Kidney tubule cell (primary cell): ENCODE data around the gene MAT1A.
"Not testable (repeated sequence)": the region's sequence is repeated elsewhere in the genome, so short reads cannot be mapped to it uniquely, and the experiment has no call there.

Source experiments
- DNase-seq: peaks from one replicate; pipeline ENCODE4 v3.0.0-alpha.2; 2018; ENCODE audit warnings: low spot score

Gene MAT1A

DNA sequence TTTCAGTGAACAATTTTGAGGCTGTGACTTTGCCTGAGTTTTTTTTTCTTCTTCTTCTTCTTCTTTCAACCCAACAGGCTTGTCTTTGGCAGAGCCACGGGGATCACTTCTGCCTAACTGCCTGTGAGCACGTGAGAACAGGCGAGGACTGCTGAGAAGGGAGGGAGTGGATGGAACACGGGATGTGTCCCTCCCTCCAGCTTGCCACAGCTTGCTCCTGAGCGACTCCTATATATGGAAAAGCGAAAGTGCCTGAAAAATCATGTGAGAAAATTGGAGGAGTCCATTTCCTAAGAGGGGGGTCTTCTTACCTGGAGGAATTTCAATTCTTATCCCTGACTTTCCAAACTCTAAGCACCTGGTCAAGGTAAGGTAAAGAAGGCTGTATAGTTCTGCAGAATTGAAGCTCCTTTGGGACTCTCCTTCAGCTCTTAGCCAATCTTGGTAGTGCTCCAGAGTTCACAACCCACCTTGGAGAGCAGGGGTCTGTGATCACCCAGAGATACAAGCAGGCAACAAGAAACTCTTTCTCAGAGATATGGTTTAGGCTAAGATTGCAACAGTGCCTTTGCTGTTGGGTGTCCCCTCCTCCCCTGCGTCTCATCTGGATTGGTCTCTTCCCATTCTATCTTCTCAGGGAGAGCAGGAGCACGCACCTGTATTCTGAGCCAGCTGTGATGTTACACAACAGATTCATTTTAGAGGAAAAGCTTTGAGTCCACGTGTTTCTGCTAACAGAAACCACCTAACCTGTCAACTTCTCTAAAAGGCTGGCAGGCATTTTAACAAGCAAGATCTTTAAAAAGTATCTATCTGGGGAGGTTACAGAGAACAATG, at the start of gene MAT1A:
Gene MAT1A, minus strand, starts transcription at position 208 of the 837 bp plus-strand sequence. CDS start 235 bp downstream, outside the sequence.
- peak; percentile 6 for DNase-seq

- no peak for DNase-seq
Measured at GRCh38 chr10:80333983-80334382, 44.5 kb upstream of the MAT1A start.

DNA sequence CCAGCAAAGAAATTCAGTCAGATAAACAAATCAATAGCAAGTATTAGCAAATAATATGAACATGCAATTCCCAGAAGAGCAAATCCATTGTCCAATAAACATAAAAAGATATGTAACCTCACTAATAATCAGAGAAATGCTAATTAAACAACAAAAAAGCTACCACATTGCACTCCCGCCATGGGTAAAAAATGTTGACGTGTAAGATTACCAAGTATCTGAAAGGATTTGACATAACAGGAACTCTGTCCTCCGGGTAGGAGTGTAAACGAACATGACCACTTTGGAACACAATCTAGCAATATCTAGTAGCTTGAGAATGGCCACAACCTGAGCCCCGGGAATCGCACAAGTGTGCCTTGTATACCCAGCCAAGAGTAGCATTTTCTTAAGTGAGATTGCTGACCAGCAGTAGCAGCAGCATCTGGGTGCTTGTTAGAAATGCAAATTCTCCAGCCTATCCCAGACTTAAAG, 35.5 kb upstream of the MAT1A start:
- no peak for DNase-seq

DNA sequence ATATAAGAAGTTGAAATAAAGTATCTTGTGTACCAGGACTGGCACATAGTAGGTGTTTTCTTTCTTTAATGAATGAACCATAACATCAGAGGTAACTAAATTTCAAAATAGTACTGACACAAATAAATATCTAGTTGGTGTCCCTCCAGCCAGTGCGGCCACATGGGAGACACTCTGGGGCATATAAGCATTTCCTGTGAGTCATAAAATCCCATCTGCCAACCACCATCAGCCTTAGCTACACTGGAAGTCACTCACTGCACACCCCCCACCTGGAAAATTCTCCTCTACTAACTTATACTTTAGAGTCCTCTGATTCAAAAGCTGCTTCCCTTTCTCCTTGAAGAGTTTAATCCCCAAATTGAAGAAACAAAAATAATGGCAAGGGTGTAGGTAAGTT, 34.6 kb upstream of the MAT1A start:
- DNase-seq, result peak; percentile 53

- DNase-seq, result no peak
Measured at GRCh38 chr10:80323311-80323710, 33.9 kb upstream of the MAT1A start.

DNA sequence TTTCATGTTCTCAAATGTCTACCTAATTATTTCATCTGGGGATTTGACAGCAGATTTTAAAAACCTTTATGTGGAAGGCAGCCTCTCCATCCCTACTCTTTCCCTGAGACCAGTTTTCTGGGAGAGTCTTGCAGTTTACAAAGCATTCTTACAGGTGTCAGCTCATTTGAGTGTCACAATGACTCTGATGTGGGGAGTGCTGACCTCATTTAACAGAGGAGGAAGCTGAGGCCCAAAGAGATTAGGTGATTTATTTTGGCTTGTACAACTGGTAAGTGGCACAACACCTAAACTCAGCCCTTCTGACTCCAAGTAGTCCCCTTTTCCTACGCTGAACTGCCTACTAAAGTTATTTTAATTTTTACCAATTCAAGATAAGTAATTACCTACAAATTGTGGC, 33.3 kb upstream of the MAT1A start:
- DNase-seq, result no peak

GRCh38 chr10:80322158-80322557, 32.7 kb upstream of the MAT1A start:
- DNase-seq, result no peak

- DNase-seq, result no peak
Measured at GRCh38 chr10:80321183-80321582, 31.7 kb upstream of the MAT1A start.

- no peak for DNase-seq
Measured at GRCh38 chr10:80320377-80320776, 30.9 kb upstream of the MAT1A start.

GRCh38 chr10:80319725-80320290, 30.4 kb upstream of the MAT1A start:
- no peak for DNase-seq

DNA sequence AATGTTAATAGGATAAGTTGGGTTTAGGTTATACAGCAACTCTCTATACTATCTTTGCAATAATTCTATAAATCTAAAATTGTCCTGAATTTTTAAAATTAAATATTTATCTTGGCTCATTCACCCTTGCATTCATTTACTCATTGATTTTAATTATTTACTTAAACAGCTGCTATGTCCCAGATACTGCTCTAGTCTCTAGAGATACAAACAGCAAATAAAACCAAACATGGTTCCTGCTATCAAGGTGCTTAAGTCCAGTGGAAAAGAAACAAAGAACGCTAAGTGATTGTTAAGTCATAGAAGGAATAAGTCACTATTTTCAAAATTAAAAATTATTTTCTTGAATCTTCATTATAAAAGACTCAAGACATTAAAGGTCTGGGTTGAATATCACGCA, 29.9 kb upstream of the MAT1A start:
- no peak for DNase-seq

DNA sequence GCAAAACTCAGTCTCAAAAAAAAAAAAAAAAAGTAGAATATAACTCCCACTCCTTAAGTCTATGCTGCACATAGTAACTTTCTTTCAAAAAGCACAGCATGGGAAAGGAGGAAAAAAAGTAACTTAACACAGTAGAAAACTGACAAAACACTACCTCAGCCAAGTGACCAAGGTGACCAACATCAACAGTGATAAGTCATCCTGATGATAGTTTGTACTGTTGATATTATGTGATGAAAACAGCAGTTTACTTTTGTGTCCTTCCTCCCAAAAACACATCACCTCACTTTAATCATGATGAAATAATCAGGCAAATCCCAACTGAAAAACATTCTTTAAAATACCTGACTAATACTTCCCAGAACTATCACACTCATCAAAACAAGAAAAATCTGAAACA, 29.3 kb upstream of the MAT1A start:
- DNase-seq, result no peak

DNA sequence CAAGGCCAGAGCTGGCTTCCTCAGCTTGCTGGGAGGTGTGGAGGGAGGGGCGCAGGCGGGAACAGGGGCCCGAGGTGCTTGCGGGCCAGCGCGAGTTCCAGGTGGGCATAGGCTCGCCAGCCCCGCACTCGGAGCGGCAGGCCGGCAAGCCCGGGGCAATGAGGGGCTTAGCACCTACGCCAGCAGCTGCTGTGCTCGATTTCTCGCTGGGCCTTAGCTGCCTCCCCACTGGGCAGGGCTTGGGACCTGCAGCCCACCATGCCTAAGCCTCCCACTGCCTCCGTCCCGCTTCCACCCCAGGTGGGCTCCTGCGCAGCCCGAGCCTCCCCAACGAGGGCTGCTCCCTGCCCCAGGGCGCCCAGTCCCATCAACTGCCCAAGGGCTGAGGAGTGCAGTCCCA, 25.9 kb upstream of the MAT1A start:
- DNase-seq, result no peak

GRCh38 chr10:80313523-80313922, 24.1 kb upstream of the MAT1A start:
- no peak for DNase-seq

DNA sequence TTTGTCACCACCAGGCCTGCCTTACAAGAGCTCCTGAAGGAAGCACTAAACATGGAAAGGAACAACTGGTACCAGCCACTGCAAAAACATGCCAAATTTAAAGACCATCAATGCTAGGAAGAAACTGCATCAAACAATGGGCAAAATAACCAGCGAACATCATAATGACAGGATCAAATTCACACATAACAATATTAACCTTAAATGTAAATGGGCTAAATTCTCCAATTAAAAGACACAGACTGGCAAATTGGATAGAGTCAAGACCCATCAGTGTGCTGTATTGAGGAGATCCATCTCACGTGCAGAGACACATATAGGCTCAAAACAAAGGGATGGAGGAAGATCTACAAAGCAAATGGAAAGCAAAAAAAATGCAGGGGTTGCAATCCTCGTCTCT, 16.5 kb upstream of the MAT1A start:
- DNase-seq, result not testable (repeated sequence)

DNA sequence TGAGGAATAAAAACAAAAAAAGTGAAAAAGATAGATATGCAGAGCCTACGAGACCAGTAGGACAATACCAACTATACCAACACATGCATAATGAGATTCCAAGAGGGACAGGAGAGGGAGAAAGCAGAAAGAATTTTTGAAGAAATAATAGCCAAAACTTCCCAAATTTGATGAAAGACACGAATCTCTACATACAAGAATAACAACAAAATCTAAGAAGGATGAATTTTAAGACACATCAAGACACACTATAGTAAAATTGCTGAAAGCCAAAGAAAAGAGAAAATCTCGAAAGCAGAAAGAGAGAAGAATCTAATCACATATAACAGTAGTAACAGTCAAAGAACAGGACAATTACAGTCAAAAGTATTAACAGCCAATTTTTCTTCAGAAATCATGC, 7.5 kb upstream of the MAT1A start:
- no peak for DNase-seq

GRCh38 chr10:80292607-80293239, 3.3 kb upstream of the MAT1A start:
- no peak for DNase-seq

DNA sequence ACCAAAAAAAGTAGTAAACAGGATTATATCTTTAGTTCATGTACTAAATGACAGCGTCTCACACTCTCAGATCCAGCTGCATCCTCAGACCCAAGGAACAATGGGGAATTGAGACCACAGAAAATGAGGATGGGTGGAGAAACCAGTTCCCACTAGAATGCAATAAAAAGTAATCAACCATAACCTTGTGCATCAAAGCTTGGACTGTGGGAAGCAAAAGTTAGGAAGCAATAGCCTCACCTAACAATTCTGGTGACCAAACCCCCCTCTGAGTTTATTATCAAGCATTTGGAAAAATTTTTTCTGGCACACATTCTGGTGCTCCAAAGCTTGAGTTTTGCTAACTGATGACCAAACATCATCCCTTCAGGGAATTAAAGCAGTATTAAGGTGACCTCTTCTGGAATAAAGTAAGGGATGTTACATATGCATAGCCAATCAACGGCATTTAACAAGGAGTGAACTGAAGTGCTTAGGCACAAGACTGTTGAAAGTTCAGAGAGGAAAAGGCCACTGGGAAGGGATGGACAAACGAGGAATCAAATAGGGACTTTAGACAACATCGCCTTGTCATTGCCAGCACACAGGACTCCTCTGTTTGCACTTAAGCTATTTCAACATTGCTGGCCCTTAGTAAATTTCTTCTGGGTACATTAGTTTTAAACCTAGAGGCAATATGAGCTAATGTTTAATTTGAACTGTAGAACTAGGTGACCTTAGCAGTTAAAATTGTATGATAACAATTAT, 1.2 kb upstream of the MAT1A start:
- peak; percentile 29 for DNase-seq

DNA sequence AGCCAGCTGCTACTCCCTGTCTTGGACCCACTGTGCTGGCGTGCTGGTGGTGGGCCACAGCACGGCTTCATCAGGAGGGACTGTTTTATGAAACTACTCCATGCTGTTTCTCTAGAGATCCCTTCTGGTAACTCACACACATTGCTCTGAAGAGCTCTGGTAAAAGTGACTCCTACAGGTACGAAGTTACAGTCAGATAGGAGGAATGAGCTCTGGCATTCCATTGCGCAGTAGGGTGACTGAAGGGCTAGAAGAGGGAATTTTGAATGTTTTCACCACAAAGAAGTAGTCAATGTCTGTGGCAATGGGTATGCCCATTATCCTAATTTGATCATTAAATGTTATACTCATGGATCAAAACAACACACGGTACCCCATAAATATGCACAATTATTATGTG, 609 bp downstream of the MAT1A start:
- DNase-seq, result no peak

DNA sequence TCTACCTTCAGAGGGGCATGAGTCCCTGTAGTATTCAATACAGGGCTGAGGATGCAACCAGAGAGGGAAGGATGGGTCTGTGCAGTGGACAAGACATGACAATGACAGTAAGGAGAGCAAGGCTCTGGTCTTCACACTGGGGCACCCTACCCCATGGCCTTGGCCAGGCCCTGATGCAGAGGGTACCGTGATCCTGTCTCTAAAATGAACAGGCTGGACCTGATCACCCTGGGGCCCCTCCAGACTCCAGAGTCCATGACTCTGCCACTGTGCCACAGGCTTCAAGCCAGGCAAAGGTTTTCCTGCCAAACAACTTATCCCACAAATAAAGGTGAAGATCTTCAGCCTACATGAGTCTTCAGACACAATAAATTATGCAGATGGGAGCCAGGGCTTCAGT, 4.9 kb downstream of the MAT1A start:
- no peak for DNase-seq

GRCh38 chr10:80283536-80284199, 5.8 kb downstream of the MAT1A start:
- no peak for DNase-seq

GRCh38 chr10:80283119-80283518, 6.3 kb downstream of the MAT1A start:
- no peak for DNase-seq
